Astrocyte (in vitro differentiated cells and primary cell): ENCODE results near the gene HEXD.

Source experiments
- EZH2 ChIP-seq: IDR thresholded peaks from 2 replicates; pipeline ENCODE4 v1.6.1; 2012; ENCODE audit warnings: mild to moderate bottlenecking, low read length, inconsistent platforms; ENCODE audit not compliant: insufficient read depth
- TF ChIP-seq, protein P1 (sequence below): IDR thresholded peaks from 2 replicates; pipeline ENCODE4 v1.5.1; 2011; ENCODE audit warnings: low read depth, mild to moderate bottlenecking, inconsistent platforms, low read length, moderate library complexity; ENCODE audit not compliant: insufficient read depth

DNA sequence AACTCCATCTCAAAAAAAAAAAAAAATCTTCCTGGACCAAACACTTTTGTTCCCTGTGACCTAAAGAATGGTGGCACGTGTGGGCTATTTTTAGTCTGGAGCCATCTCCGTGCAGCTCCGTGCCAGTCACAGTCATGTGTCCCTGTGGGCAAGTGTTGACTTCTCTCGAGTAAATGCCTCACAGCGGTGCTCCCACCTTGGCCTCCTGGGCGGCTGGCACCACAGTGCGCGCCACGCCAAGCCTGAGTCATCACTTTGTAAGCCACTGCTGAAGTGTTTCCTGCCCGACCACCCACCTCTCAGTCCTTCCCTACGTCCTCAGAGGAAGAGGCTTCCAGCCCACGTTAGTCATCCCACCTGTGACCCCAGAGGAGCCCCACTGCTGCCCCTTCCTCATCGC lies 10.9 kb upstream of the HEXD start:
- TF ChIP-seq, protein P1, sequence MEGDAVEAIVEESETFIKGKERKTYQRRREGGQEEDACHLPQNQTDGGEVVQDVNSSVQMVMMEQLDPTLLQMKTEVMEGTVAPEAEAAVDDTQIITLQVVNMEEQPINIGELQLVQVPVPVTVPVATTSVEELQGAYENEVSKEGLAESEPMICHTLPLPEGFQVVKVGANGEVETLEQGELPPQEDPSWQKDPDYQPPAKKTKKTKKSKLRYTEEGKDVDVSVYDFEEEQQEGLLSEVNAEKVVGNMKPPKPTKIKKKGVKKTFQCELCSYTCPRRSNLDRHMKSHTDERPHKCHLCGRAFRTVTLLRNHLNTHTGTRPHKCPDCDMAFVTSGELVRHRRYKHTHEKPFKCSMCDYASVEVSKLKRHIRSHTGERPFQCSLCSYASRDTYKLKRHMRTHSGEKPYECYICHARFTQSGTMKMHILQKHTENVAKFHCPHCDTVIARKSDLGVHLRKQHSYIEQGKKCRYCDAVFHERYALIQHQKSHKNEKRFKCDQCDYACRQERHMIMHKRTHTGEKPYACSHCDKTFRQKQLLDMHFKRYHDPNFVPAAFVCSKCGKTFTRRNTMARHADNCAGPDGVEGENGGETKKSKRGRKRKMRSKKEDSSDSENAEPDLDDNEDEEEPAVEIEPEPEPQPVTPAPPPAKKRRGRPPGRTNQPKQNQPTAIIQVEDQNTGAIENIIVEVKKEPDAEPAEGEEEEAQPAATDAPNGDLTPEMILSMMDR: no peak
- no peak for TF ChIP-seq EZH2
